ENCODE results near the gene ARID3A.
"Not testable (repeated sequence)": the region's sequence is repeated elsewhere in the genome, so short reads cannot be mapped to it uniquely, and the experiment has no call there.

ARID3A gene

GRCh38 chr19:1019980-1020867 is 94.4 kb downstream of the ARID3A start:
- DNase-seq: no peak

GRCh38 chr19:1020868-1021425 is 95.1 kb downstream of the ARID3A start, which contains the start of gene TMEM259:
Gene TMEM259 (minus strand): TSS chr19:1021123. CDS start chr19:1020996, 127 bp downstream.
- peak; percentile 97 for DNase-seq

- DNase-seq: not testable (repeated sequence)
These were observed 98.0 kb downstream of the ARID3A start for GRCh38 chr19:1023883-1024188.

- DNase-seq: not testable (repeated sequence)
These were observed 99.2 kb downstream of the ARID3A start for GRCh38 chr19:1025080-1025479.

All from activated CD4-positive, alpha-beta T cell treated with anti-CD3 and anti-CD28 coated beads, Interleukin-2, amount 50 U/mL, for 1 hour (primary cell).